Measurements from ENCODE around the gene LAMTOR1. TPM values are rescaled to one million over a fixed set of nuclear protein-coding genes. Genes with fewer than 3 reads are reported as not detected.

The LAMTOR1 gene
- total RNA-seq, 1 experiment from 2014 or later = 101 TPM

DNA sequence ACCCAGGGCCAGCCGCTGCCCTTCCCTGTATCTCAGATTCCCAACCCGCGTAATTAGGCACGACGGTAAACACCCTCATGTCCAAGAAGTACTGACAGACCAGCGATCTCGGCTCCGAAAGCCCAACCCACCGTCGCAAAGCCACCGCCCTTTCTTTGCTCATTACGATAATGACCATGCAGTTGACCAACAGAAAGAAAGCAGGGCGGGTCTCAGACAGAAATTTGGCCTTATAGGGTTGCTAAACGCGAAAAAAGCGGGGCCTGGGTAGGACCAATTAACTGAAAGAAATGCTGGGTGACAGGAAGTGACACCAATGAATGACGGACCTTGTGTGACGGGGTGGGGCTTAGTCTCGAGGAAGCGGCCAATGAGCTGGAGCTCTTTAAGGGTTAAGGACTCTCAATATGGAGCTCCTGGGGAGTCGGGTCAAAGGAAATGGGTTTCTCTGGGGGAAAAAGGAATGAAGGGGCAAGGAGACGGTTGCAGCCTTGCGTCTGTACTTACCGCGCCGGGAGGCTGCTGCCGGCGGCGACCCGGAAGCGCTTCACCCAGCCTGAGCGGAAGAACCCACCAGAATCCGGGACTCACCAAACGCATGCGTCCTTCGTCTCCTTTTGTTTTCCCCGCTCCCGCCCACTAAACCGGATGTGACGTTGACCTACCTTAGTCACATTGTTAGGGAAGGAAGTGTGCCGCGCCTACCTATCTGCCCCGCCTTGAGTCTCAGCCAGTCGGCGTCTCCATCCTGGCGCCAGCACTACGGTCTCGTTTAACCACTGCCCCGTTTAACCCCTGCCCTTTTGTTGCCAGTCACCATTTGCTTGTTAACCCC is 9.3 kb upstream of the LAMTOR1 start, which contains the start of gene ANAPC15:
Gene ANAPC15, minus strand, starts transcription at position 553 of the 835 bp plus-strand sequence. CDS start 1,419 bp downstream, outside the sequence.
- ChIA-PET POLR2A (ENCODE audit: low non-redundant PET) (interaction anchor here (0.6 kb wide), 1 partner anchor 33 kb away, joined by 4 read pairs; no protein-coding TSS in a partner anchor), CTCF (no interaction called here)
- no peaks in the 10 kb centered on the region for H3K36me3 ChIP-seq (ENCODE audit: insufficient read depth, low read length, poor library complexity, severe bottlenecking)
- TF ChIP-seq EZH2 (IDR thresholded peaks at IDR 0.05; ENCODE audit: borderline replicate concordance, low read depth, low read length, poor library complexity, severe bottlenecking) = no peak
- TF ChIP-seq, protein P1, sequence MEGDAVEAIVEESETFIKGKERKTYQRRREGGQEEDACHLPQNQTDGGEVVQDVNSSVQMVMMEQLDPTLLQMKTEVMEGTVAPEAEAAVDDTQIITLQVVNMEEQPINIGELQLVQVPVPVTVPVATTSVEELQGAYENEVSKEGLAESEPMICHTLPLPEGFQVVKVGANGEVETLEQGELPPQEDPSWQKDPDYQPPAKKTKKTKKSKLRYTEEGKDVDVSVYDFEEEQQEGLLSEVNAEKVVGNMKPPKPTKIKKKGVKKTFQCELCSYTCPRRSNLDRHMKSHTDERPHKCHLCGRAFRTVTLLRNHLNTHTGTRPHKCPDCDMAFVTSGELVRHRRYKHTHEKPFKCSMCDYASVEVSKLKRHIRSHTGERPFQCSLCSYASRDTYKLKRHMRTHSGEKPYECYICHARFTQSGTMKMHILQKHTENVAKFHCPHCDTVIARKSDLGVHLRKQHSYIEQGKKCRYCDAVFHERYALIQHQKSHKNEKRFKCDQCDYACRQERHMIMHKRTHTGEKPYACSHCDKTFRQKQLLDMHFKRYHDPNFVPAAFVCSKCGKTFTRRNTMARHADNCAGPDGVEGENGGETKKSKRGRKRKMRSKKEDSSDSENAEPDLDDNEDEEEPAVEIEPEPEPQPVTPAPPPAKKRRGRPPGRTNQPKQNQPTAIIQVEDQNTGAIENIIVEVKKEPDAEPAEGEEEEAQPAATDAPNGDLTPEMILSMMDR (conservative IDR thresholded peaks at IDR 0.05; ENCODE audit: low read depth, low read length) = no peak
- no peaks in the 10 kb centered on the region for H3K9me3 ChIP-seq (ENCODE audit: low read depth, low read length, poor library complexity, severe bottlenecking)
- peak within 1 kb of the TSS; percentile 56 for H3K4me3 ChIP-seq (ENCODE audit: low read depth, low read length, poor library complexity, severe bottlenecking)
- peak; percentile 100 for DNase-seq (ENCODE audit: low spot score)
- no TSS peak for BruUV-seq (replicated peaks)
- intact Hi-C loops (cut with micrococcal nuclease; ENCODE audit: unreplicated experiment) = loop anchor here (1.0 to 5.0 kb wide), 3 partner anchors 9 to 110 kb away; partner anchors contain the start of genes INPPL1, LAMTOR1, LRRC51 and NUMA1
- H3K4me1 ChIP-seq (ENCODE audit: insufficient read depth, low read length, poor library complexity, severe bottlenecking) = peaks cover 10% of the 10 kb centered on the region
- H3K27me3 ChIP-seq (replicated peaks; ENCODE audit: insufficient read depth, low read depth, low read length, poor library complexity) = no peaks in the 10 kb centered on the region
- H3K27ac ChIP-seq (ENCODE audit: low read depth, low read length, poor library complexity, severe bottlenecking) = peak within 1 kb of the TSS; percentile 99

- intact Hi-C loops (cut with micrococcal nuclease; ENCODE audit: unreplicated experiment) = loop anchor here (1.0 to 5.0 kb wide), 3 partner anchors 8 to 111 kb away; partner anchors contain the start of genes INPPL1, LAMTOR1, LRRC51 and NUMA1
- ChIA-PET CTCF (no interaction called here), POLR2A (ENCODE audit: low non-redundant PET) (no interaction called here)
- no peaks in the 10 kb centered on the region for H3K9me3 ChIP-seq (ENCODE audit: low read depth, low read length, poor library complexity, severe bottlenecking)
- BruUV-seq (replicated peaks) = TSS peak; percentile 90
- DNase-seq (ENCODE audit: low spot score) = no peak
- no peaks in the 10 kb centered on the region for H3K36me3 ChIP-seq (ENCODE audit: insufficient read depth, low read length, poor library complexity, severe bottlenecking)
- H3K27ac ChIP-seq (ENCODE audit: low read depth, low read length, poor library complexity, severe bottlenecking) = peak overlapping the region; percentile 99
- H3K27me3 ChIP-seq (replicated peaks; ENCODE audit: insufficient read depth, low read depth, low read length, poor library complexity) = no peaks in the 10 kb centered on the region
- peaks cover 10% of the 10 kb centered on the region for H3K4me1 ChIP-seq (ENCODE audit: insufficient read depth, low read length, poor library complexity, severe bottlenecking)
- TF ChIP-seq, protein P1 (conservative IDR thresholded peaks at IDR 0.05; ENCODE audit: low read depth, low read length) = no peak
- TF ChIP-seq EZH2 (IDR thresholded peaks at IDR 0.05; ENCODE audit: borderline replicate concordance, low read depth, low read length, poor library complexity, severe bottlenecking) = no peak
- peak overlapping the region; percentile 56 for H3K4me3 ChIP-seq (ENCODE audit: low read depth, low read length, poor library complexity, severe bottlenecking)
Observed at GRCh38 chr11:72111300-72112142, 8.4 kb upstream of the LAMTOR1 start.

- no peaks in the 10 kb centered on the region for H3K9me3 ChIP-seq (ENCODE audit: low read depth, low read length, poor library complexity, severe bottlenecking)
- no peak for DNase-seq (ENCODE audit: low spot score)
- no peak within 1 kb of the TSS for H3K27ac ChIP-seq (ENCODE audit: low read depth, low read length, poor library complexity, severe bottlenecking)
- no peaks in the 10 kb centered on the region for H3K27me3 ChIP-seq (replicated peaks; ENCODE audit: insufficient read depth, low read depth, low read length, poor library complexity)
- H3K36me3 ChIP-seq (ENCODE audit: insufficient read depth, low read length, poor library complexity, severe bottlenecking) = no peaks in the 10 kb centered on the region
- BruUV-seq (replicated peaks) = no TSS peak
- ChIA-PET CTCF (no interaction called here), POLR2A (ENCODE audit: low non-redundant PET) (no interaction called here)
- peaks cover 14% of the 10 kb centered on the region for H3K4me1 ChIP-seq (ENCODE audit: insufficient read depth, low read length, poor library complexity, severe bottlenecking)
- intact Hi-C loops (cut with micrococcal nuclease; ENCODE audit: unreplicated experiment) = no loop called here
- no peak within 1 kb of the TSS for H3K4me3 ChIP-seq (ENCODE audit: low read depth, low read length, poor library complexity, severe bottlenecking)
- no peak for TF ChIP-seq EZH2 (IDR thresholded peaks at IDR 0.05; ENCODE audit: borderline replicate concordance, low read depth, low read length, poor library complexity, severe bottlenecking)
- TF ChIP-seq, protein P1 (conservative IDR thresholded peaks at IDR 0.05; ENCODE audit: low read depth, low read length) = no peak
Observed at GRCh38 chr11:72105888-72106287, 2.8 kb upstream of the LAMTOR1 start, which contains the start of gene TOMT. Gene TOMT, plus strand, starts transcription at chr11:72105924. Its CDS starts 28 bp downstream, at chr11:72105952.
